ENCODE measurements around the gene INCA1. TPM values are rescaled to one million over a fixed set of nuclear protein-coding genes. Genes with fewer than 3 reads are reported as not detected.
A peak's percentile ranks its signal among the peaks of the same experiment; 100 is the strongest.

The INCA1 gene
- total and polyA plus RNA-seq, 2 of the 13 experiments (the other 11 are each of a cell fraction or from before 2014, with no cell fraction given), result 0.93 to 2.6 TPM

DNA sequence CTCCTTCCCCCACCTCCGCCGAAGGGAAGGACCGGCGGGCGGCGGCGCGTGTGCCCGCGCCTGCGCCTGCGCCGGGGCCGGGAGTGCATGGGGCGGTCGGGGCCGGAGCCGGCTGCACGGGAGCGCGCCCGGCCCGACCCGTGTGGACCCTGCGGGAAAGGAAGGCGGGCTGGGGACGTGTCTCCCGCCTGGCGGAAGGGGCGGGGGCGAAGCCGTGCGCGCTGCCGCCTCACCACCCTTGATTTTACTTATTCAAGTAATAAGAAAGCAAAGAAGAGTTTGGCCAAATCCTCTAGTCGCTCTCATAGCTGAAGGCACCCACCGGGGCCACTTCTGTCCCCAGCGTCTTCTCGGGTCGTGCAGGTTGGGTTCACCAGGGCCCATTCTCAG is 48.4 kb downstream of the INCA1 start:
- H4K20me1 ChIP-seq (ENCODE audit: insufficient read depth, low read length), result peaks cover 33% of the 10 kb centered on the region
- no peak for TF ChIP-seq ZNF329 (CRISPR knock-in tag; IDR thresholded peaks at IDR 0.05; ENCODE audit: low read depth)
- TF ChIP-seq ZNF503 (CRISPR knock-in tag; IDR thresholded peaks at IDR 0.05), result peak; percentile 8; the same call in 1 of the 2 replicates
- TF ChIP-seq, protein P1, sequence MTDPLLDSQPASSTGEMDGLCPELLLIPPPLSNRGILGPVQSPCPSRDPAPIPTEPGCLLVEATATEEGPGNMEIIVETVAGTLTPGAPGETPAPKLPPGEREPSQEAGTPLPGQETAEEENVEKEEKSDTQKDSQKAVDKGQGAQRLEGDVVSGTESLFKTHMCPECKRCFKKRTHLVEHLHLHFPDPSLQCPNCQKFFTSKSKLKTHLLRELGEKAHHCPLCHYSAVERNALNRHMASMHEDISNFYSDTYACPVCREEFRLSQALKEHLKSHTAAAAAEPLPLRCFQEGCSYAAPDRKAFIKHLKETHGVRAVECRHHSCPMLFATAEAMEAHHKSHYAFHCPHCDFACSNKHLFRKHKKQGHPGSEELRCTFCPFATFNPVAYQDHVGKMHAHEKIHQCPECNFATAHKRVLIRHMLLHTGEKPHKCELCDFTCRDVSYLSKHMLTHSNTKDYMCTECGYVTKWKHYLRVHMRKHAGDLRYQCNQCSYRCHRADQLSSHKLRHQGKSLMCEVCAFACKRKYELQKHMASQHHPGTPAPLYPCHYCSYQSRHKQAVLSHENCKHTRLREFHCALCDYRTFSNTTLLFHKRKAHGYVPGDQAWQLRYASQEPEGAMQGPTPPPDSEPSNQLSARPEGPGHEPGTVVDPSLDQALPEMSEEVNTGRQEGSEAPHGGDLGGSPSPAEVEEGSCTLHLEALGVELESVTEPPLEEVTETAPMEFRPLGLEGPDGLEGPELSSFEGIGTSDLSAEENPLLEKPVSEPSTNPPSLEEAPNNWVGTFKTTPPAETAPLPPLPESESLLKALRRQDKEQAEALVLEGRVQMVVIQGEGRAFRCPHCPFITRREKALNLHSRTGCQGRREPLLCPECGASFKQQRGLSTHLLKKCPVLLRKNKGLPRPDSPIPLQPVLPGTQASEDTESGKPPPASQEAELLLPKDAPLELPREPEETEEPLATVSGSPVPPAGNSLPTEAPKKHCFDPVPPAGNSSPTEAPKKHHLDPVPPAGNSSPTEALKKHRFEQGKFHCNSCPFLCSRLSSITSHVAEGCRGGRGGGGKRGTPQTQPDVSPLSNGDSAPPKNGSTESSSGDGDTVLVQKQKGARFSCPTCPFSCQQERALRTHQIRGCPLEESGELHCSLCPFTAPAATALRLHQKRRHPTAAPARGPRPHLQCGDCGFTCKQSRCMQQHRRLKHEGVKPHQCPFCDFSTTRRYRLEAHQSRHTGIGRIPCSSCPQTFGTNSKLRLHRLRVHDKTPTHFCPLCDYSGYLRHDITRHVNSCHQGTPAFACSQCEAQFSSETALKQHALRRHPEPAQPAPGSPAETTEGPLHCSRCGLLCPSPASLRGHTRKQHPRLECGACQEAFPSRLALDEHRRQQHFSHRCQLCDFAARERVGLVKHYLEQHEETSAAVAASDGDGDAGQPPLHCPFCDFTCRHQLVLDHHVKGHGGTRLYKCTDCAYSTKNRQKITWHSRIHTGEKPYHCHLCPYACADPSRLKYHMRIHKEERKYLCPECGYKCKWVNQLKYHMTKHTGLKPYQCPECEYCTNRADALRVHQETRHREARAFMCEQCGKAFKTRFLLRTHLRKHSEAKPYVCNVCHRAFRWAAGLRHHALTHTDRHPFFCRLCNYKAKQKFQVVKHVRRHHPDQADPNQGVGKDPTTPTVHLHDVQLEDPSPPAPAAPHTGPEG (CRISPR knock-in tag; IDR thresholded peaks at IDR 0.05), result no peak
- no peak for TF ChIP-seq NAIF1 (CRISPR knock-in tag; IDR thresholded peaks at IDR 0.05; ENCODE audit: borderline replicate concordance)
- TF ChIP-seq TCF7 (IDR thresholded peaks at IDR 0.05; ENCODE audit: low read depth), result 0 out of 2 replicates have a peak, but pooled peaks have one; percentile 9
- no peak for TF ChIP-seq ZNF747 (CRISPR knock-in tag; IDR thresholded peaks at IDR 0.05; ENCODE audit: borderline replicate concordance)
- TF ChIP-seq PHF21A (CRISPR knock-in tag; IDR thresholded peaks at IDR 0.05), result no peak
- no peak; the same call in 1 of the 2 replicates for TF ChIP-seq FOXC1 (CRISPR knock-in tag; IDR thresholded peaks at IDR 0.05; ENCODE audit: borderline replicate concordance)
- TF ChIP-seq ZKSCAN1 (IDR thresholded peaks at IDR 0.05; ENCODE audit: low read length), result no peak
- 0 out of 2 replicates have a peak, but pooled peaks have one; percentile 4 for TF ChIP-seq MED13 (CRISPR knock-in tag; IDR thresholded peaks at IDR 0.05)
- no peak for TF ChIP-seq U2AF1 (optimal IDR thresholded peaks at IDR 0.05; ENCODE audit: low read depth, low read length)
- no peak for TF ChIP-seq ZNF274 (CRISPR knock-in tag; IDR thresholded peaks at IDR 0.05)
- TF ChIP-seq MAZ (IDR thresholded peaks at IDR 0.05; ENCODE audit: borderline replicate concordance, low read depth, low read length), result no peak
- peak; percentile 24; the same call in 1 of the 2 replicates for TF ChIP-seq MAZ (CRISPR knock-in tag; IDR thresholded peaks at IDR 0.05; ENCODE audit: low read depth)
- TF ChIP-seq ZNF235 (CRISPR knock-in tag; IDR thresholded peaks at IDR 0.05; ENCODE audit: borderline replicate concordance), result no peak
- no peak for TF ChIP-seq NFATC3 (CRISPR knock-in tag; IDR thresholded peaks at IDR 0.05)
- TF ChIP-seq TGIF2 (CRISPR knock-in tag; IDR thresholded peaks at IDR 0.05), result peak; percentile 33; the same call in 1 of the 2 replicates
- no peak for TF ChIP-seq NFKB2 (CRISPR knock-in tag; IDR thresholded peaks at IDR 0.05; ENCODE audit: borderline replicate concordance)

More for the DNA sequence above, 48.4 kb downstream of the INCA1 start:
- CTCF ChIA-PET (ENCODE audit: low intra/inter-chr PET ratio, low total read pairs), result no interaction called here
- Histone ChIP-seq H3K27me3 (ENCODE audit: control insufficient read depth in 1 of 2, insufficient read depth in 2 of 2, low read length in 2 of 2) (no peaks in the 10 kb centered on the region; a peak in 1 of 5 replicates), H3K9ac (ENCODE audit: insufficient read depth, low read depth, low read length) (peak overlapping the region; percentile 84), H3K79me2 (ENCODE audit: insufficient read depth, low read length) (peaks cover 49% of the 10 kb centered on the region), H3K4me2 (ENCODE audit: low read depth, low read length) (peak overlapping the region; percentile 84), H3K4me3 (replicated peaks in 1 of 3; ENCODE audit: insufficient read depth in 1 of 3, low read depth in 2 of 3, low read length in 3 of 3) (peak overlapping the region; percentile 70 to 100 (median 93)), H3K36me3 (replicated peaks in 1 of 2; ENCODE audit: control insufficient read depth in 1 of 2, insufficient read depth in 2 of 2, low read length in 2 of 2) (peaks cover 10 to 28% of the 10 kb centered on the region in 2 experiments), H3K27ac (ENCODE audit: extremely low read length, insufficient read depth, low read length) (peak overlapping the region; percentile 99), H3K9me3 (ENCODE audit: low read length) (no peaks in the 10 kb centered on the region), H3K4me1 (ENCODE audit: insufficient read depth, low read length) (peaks cover 59% of the 10 kb centered on the region), H2AFZ (ENCODE audit: low read length) (no peak overlapping the region)
- in situ Hi-C loops (cut with HindIII; ENCODE audit: extremely low pct_ligation_motif_present, low pct_unique_long_range_greater_than_20kb), result no loop called here
- intact Hi-C loops (cut with micrococcal nuclease; ENCODE audit: unreplicated experiment), result no loop called here
- 1% methylated on average over 22 of the region's 40 CpGs for WGBS (ENCODE audit: low lambda C conversion rate)
- no peak for FAIRE-seq
- no TSS peak for BruUV-seq (replicated peaks)
- peak; percentile 62 for ATAC-seq
- DNase-seq (ENCODE audit: low spot score), result peak; percentile 82
- POLR2A ChIA-PET, result interaction anchor here (0.6 to 10.0 kb wide), 7 partner anchors 9 to 153 kb away, joined by 3 to 273 read pairs (median 9); partner anchors contain the start of genes INCA1, KIF1C, PSMB6 and RNF167

All from HepG2 (cell line).